Mesendoderm (in vitro differentiated cells): ENCODE data around the gene PISD.
A peak's percentile ranks its signal among the peaks of the same experiment; 100 is the strongest.

ENCODE experiments used
- DNase-seq: peaks from one replicate; pipeline ENCODE4 v3.0.0; 2013
- H2AK5ac ChIP-seq: 2 replicates; pipeline ENCODE4 v1.6.1; 2013; ENCODE audit warnings: low read length, inconsistent platforms
- H2BK120ac ChIP-seq: 2 replicates; pipeline ENCODE4 v1.6.1; 2013; ENCODE audit warnings: low read depth, mild to moderate bottlenecking, low read length, moderate library complexity, mixed read lengths
- H2BK15ac ChIP-seq: replicated peaks from 2 replicates; pipeline ENCODE4 v1.6.1; 2013; ENCODE audit warnings: low read depth, mild to moderate bottlenecking, moderate library complexity
- H2BK5ac ChIP-seq: 2 replicates; pipeline ENCODE4 v1.6.1; 2013; ENCODE audit warnings: low read length, inconsistent platforms
- H3K18ac ChIP-seq: 2 replicates; pipeline ENCODE4 v1.6.1; 2013; ENCODE audit warnings: mild to moderate bottlenecking, low read length, mixed read lengths
- H3K23ac ChIP-seq: one replicate; pipeline ENCODE4 v1.6.1; 2013; ENCODE audit warnings: low read length
- H3K27ac ChIP-seq: 2 replicates; pipeline ENCODE4 v1.5.1; 2013; ENCODE audit warnings: low read depth, mild to moderate bottlenecking, inconsistent platforms, low read length, moderate library complexity
- H3K27me3 ChIP-seq: 2 replicates; pipeline ENCODE4 v1.6.1; 2013; ENCODE audit warnings: low read length, control low read depth, mild to moderate bottlenecking, inconsistent platforms; ENCODE audit not compliant: insufficient read depth, poor library complexity
- H3K36me3 ChIP-seq: 2 replicates; pipeline ENCODE4 v1.6.1; 2013; ENCODE audit warnings: low read length, inconsistent platforms; ENCODE audit not compliant: control insufficient read depth, insufficient read depth
- H3K4ac ChIP-seq: one replicate; pipeline ENCODE4 v1.6.1; 2013; ENCODE audit warnings: low read depth, mild to moderate bottlenecking, low read length, moderate library complexity
- H3K4me1 ChIP-seq: 2 replicates; pipeline ENCODE4 v1.6.1; 2013; ENCODE audit warnings: low read depth, low read length, inconsistent platforms; ENCODE audit not compliant: control insufficient read depth
- H3K4me2 ChIP-seq: 2 replicates; pipeline ENCODE4 v1.6.1; 2013; ENCODE audit warnings: low read length
- H3K4me3 ChIP-seq: 2 replicates; pipeline ENCODE4 v1.5.1; 2013; ENCODE audit warnings: mild to moderate bottlenecking, low read length
- H3K56ac ChIP-seq: one replicate; pipeline ENCODE4 v1.6.1; 2013; ENCODE audit warnings: low read length
- H3K79me1 ChIP-seq: 2 replicates; pipeline ENCODE4 v1.6.1; 2013; ENCODE audit warnings: low read length, inconsistent platforms
- H3K79me2 ChIP-seq: 2 replicates; pipeline ENCODE4 v1.6.1; 2013; ENCODE audit warnings: mild to moderate bottlenecking, low read length; ENCODE audit not compliant: control insufficient read depth, insufficient read depth
- H3K9ac ChIP-seq: 2 replicates; pipeline ENCODE4 v1.6.1; 2013; ENCODE audit warnings: low read length, inconsistent platforms
- H4K5ac ChIP-seq: one replicate; pipeline ENCODE4 v1.6.1; 2013; ENCODE audit warnings: low read length
- H4K8ac ChIP-seq: one replicate; pipeline ENCODE4 v1.6.1; 2013; ENCODE audit warnings: low read depth, mild to moderate bottlenecking, control low read depth, low read length, moderate library complexity
- WGBS: extraction: QIAGEN DNeasy Blood & Tissue Kit; methylation state at CpG from one replicate; pipeline ENCODE4 v1.1.7; 2013; ENCODE audit warnings: low lambda C conversion rate, missing lambda C conversion rate; ENCODE audit not compliant: insufficient coverage; ENCODE audit errors: extremely low coverage; 5-methylcytosine and 5-hydroxymethylcytosine counted together

PISD gene

GRCh38 chr22:31585161-31585859 is 76.7 kb downstream of the PISD start:
- Histone ChIP-seq H3K79me1 (no peaks in the 10 kb centered on the region), H2BK120ac (no peak overlapping the region), H4K5ac (no peak overlapping the region), H3K4me1 (no peaks in the 10 kb centered on the region), H3K18ac (no peak overlapping the region), H3K4me2 (no peak overlapping the region), H2BK15ac (no peak overlapping the region), H3K79me2 (no peaks in the 10 kb centered on the region), H3K23ac (no peak overlapping the region), H3K27me3 (no peaks in the 10 kb centered on the region), H2AK5ac (no peak overlapping the region), H4K8ac (no peak overlapping the region), H3K9ac (no peak overlapping the region), H3K4me3 (no peak overlapping the region), H3K36me3 (no peaks in the 10 kb centered on the region), H3K56ac (no peak overlapping the region), H2BK5ac (no peak overlapping the region), H3K27ac (no peak overlapping the region), H3K4ac (no peak overlapping the region)
- DNase-seq, result peak; percentile 49
- no CpG with 5 or more reads among the region's 3 CpGs for WGBS

GRCh38 chr22:31584804-31585160 is 77.2 kb downstream of the PISD start:
- Histone ChIP-seq H3K56ac (no peak overlapping the region), H2BK15ac (no peak overlapping the region), H2BK120ac (no peak overlapping the region), H4K5ac (no peak overlapping the region), H3K79me1 (no peaks in the 10 kb centered on the region), H4K8ac (no peak overlapping the region), H3K4me2 (no peak overlapping the region), H3K4me1 (no peaks in the 10 kb centered on the region), H3K18ac (no peak overlapping the region), H3K4me3 (no peak overlapping the region), H3K9ac (no peak overlapping the region), H3K27me3 (no peaks in the 10 kb centered on the region), H3K4ac (no peak overlapping the region), H3K23ac (no peak overlapping the region), H3K27ac (no peak overlapping the region), H3K36me3 (no peaks in the 10 kb centered on the region), H3K79me2 (no peaks in the 10 kb centered on the region), H2BK5ac (no peak overlapping the region), H2AK5ac (no peak overlapping the region)
- DNase-seq, result no peak
- no CpG with 5 or more reads among the region's 5 CpGs for WGBS

- DNase-seq, result no peak
- Histone ChIP-seq H3K4me3 (no peak overlapping the region), H3K18ac (no peak overlapping the region), H3K79me1 (no peaks in the 10 kb centered on the region), H3K23ac (no peak overlapping the region), H3K4me2 (no peak overlapping the region), H3K27ac (no peak overlapping the region), H2BK120ac (no peak overlapping the region), H3K79me2 (no peaks in the 10 kb centered on the region), H3K4ac (no peak overlapping the region), H2BK5ac (no peak overlapping the region), H4K8ac (no peak overlapping the region), H3K56ac (no peak overlapping the region), H3K27me3 (no peaks in the 10 kb centered on the region), H3K9ac (no peak overlapping the region), H4K5ac (no peak overlapping the region), H2AK5ac (no peak overlapping the region), H3K4me1 (no peaks in the 10 kb centered on the region), H2BK15ac (no peak overlapping the region), H3K36me3 (no peaks in the 10 kb centered on the region)
- no CpG with 5 or more reads among the region's 3 CpGs for WGBS
These were observed 78.0 kb downstream of the PISD start for GRCh38 chr22:31583861-31584485.

GRCh38 chr22:31579835-31580242 is 82.2 kb downstream of the PISD start:
- WGBS, result no CpG with 5 or more reads among the region's 1 CpG
- Histone ChIP-seq H3K23ac (no peak overlapping the region), H3K36me3 (no peaks in the 10 kb centered on the region), H4K5ac (no peak overlapping the region), H2BK120ac (no peak overlapping the region), H3K4me2 (no peak overlapping the region), H2BK5ac (no peak overlapping the region), H3K9ac (no peak overlapping the region), H4K8ac (no peak overlapping the region), H3K56ac (no peak overlapping the region), H2AK5ac (no peak overlapping the region), H3K18ac (no peak overlapping the region), H3K4me3 (no peak overlapping the region), H3K27me3 (no peaks in the 10 kb centered on the region), H3K27ac (no peak overlapping the region), H3K79me1 (no peaks in the 10 kb centered on the region), H3K4me1 (no peaks in the 10 kb centered on the region), H2BK15ac (no peak overlapping the region), H3K4ac (no peak overlapping the region), H3K79me2 (no peaks in the 10 kb centered on the region)
- no peak for DNase-seq

GRCh38 chr22:31578171-31578570 is 83.8 kb downstream of the PISD start:
- Histone ChIP-seq H3K23ac (no peak overlapping the region), H3K4me3 (no peak overlapping the region), H2BK120ac (no peak overlapping the region), H3K27ac (no peak overlapping the region), H4K8ac (no peak overlapping the region), H3K4me2 (no peak overlapping the region), H3K79me1 (no peaks in the 10 kb centered on the region), H3K9ac (no peak overlapping the region), H3K36me3 (no peaks in the 10 kb centered on the region), H3K4ac (no peak overlapping the region), H2BK15ac (no peak overlapping the region), H2BK5ac (no peak overlapping the region), H3K79me2 (no peaks in the 10 kb centered on the region), H4K5ac (no peak overlapping the region), H3K56ac (no peak overlapping the region), H3K27me3 (no peaks in the 10 kb centered on the region), H2AK5ac (no peak overlapping the region), H3K18ac (no peak overlapping the region), H3K4me1 (no peaks in the 10 kb centered on the region)
- WGBS, result no CpG with 5 or more reads among the region's 5 CpGs
- no peak for DNase-seq

- no peak overlapping the region for H3K9ac ChIP-seq
- DNase-seq, result no peak
- no CpG with 5 or more reads among the region's 5 CpGs for WGBS
These were observed 84.3 kb downstream of the PISD start for GRCh38 chr22:31577711-31578110.

More at GRCh38 chr22:31577711-31578110, 84.3 kb downstream of the PISD start:
- no peak overlapping the region for H2BK120ac ChIP-seq
- H3K18ac ChIP-seq, result no peak overlapping the region
- H3K4me2 ChIP-seq, result no peak overlapping the region
- no peak overlapping the region for H3K27ac ChIP-seq
- no peaks in the 10 kb centered on the region for H3K79me1 ChIP-seq
- no peaks in the 10 kb centered on the region for H3K4me1 ChIP-seq
- no peaks in the 10 kb centered on the region for H3K27me3 ChIP-seq
- H3K23ac ChIP-seq, result no peak overlapping the region
- H4K5ac ChIP-seq, result no peak overlapping the region
- no peak overlapping the region for H2BK15ac ChIP-seq
- no peaks in the 10 kb centered on the region for H3K79me2 ChIP-seq
- H3K4ac ChIP-seq, result no peak overlapping the region
- no peak overlapping the region for H3K56ac ChIP-seq
- no peaks in the 10 kb centered on the region for H3K36me3 ChIP-seq
- H2BK5ac ChIP-seq, result no peak overlapping the region
- no peak overlapping the region for H2AK5ac ChIP-seq
- H3K4me3 ChIP-seq, result no peak overlapping the region
- no peak overlapping the region for H4K8ac ChIP-seq
